GM23338 (cell line): Measurements from ENCODE around the gene FBLN1.

Experiments used
- CREB1 ChIP-seq: fragments of 250-450 bp; sonication (Bioruptor Pico); IDR thresholded peaks from 2 replicates; pipeline ENCODE4 v1.5.0; 2020; ENCODE audit warnings: low read depth, mild to moderate bottlenecking, moderate library complexity
- EZH2 ChIP-seq: fragments of 200-600 bp; sonication (generic); IDR thresholded peaks from one replicate; pipeline ENCODE4 v1.8.0; 2017; ENCODE audit warnings: antibody characterized with exemption, mild to moderate bottlenecking, low read depth; ENCODE audit not compliant: unreplicated experiment
- EZH2phosphoT487 ChIP-seq: fragments of 200-600 bp; sonication (generic); IDR thresholded peaks from one replicate; pipeline ENCODE4 v1.8.1; 2018; ENCODE audit warnings: antibody characterized with exemption; ENCODE audit not compliant: unreplicated experiment
- JUNB ChIP-seq: IDR thresholded peaks from one replicate; pipeline ENCODE4 v1.6.1; 2016; ENCODE audit warnings: antibody characterized with exemption; ENCODE audit not compliant: unreplicated experiment
- NANOG ChIP-seq: IDR thresholded peaks from 2 replicates; pipeline ENCODE4 v1.6.1; 2016; ENCODE audit warnings: antibody characterized with exemption, borderline replicate concordance
- POLR2AphosphoS5 ChIP-seq: IDR thresholded peaks from 2 replicates; pipeline ENCODE4 v1.6.1; 2016; ENCODE audit warnings: antibody characterized with exemption, low read depth
- STAT1 ChIP-seq: IDR thresholded peaks from one replicate; pipeline ENCODE4 v1.6.1; 2016; ENCODE audit warnings: antibody characterized with exemption; ENCODE audit not compliant: unreplicated experiment
- ZNF114 ChIP-seq: fragments of 250-450 bp; sonication (Bioruptor Pico); IDR thresholded peaks from 2 replicates; pipeline ENCODE4 v1.5.0; 2020; ENCODE audit warnings: mild to moderate bottlenecking, moderate library complexity
- ZNF331 ChIP-seq: fragments of 250-450 bp; sonication (Bioruptor Pico); IDR thresholded peaks from 2 replicates; pipeline ENCODE4 v1.5.0; 2020; ENCODE audit warnings: low read depth, mild to moderate bottlenecking, moderate library complexity
- TF ChIP-seq, protein P1 (sequence below), 2 experiments: fragments of 200-600 bp in 1 of 2; sonication (generic) in 1 of 2; conservative IDR thresholded peaks; 2 replicates each; pipeline versions ENCODE4 v1.5.1 to v1.6.1; 2016 to 2017; ENCODE audit warnings: antibody characterized with exemption in 2 of 2, low read depth in 2 of 2, mild to moderate bottlenecking in 2 of 2, moderate library complexity in 1 of 2
- TF ChIP-seq, protein P2 (sequence below): IDR thresholded peaks from one replicate; pipeline ENCODE4 v1.6.1; 2018; ENCODE audit warnings: antibody characterized with exemption; ENCODE audit not compliant: unreplicated experiment
- TF ChIP-seq, protein P3 (sequence below): IDR thresholded peaks from 2 replicates; pipeline ENCODE4 v1.6.1; 2016; ENCODE audit warnings: antibody characterized with exemption
- TF ChIP-seq, protein P4 (sequence below): fragments of 250-450 bp; sonication (Bioruptor Pico); IDR thresholded peaks from 2 replicates; pipeline ENCODE4 v1.5.0; 2020; ENCODE audit warnings: mild to moderate bottlenecking, moderate library complexity

DNA sequence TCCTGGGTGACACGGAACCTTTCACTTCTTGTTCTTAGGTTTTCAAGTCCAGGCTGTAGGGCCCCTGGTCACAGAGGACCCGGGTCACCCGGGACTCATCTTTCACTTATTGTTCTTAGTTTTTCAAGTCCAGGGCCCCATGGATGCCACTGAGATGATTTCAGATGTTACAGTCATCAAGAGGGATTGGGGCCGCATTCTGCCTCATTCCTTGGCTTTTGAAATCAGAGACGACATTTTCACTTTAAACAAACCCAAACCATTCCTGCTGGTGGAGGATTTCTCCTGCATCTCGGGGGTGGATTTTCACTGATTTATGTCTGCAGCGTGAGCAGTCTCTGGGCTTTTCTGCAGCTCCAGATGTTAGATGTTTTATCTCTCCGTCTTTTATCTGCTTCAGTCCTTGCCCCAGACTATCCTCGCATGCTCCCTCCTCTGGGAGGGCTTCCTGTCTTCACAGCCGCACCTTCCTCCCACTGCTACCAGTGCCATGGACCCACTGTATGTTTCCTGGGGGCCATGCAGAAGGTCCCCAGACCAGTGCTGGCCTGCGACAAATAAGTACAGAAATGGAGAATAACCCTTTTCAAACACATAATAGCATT lies 27.4 kb downstream of the FBLN1 start:
- no peak for TF ChIP-seq POLR2AphosphoS5
- TF ChIP-seq, protein P1, sequence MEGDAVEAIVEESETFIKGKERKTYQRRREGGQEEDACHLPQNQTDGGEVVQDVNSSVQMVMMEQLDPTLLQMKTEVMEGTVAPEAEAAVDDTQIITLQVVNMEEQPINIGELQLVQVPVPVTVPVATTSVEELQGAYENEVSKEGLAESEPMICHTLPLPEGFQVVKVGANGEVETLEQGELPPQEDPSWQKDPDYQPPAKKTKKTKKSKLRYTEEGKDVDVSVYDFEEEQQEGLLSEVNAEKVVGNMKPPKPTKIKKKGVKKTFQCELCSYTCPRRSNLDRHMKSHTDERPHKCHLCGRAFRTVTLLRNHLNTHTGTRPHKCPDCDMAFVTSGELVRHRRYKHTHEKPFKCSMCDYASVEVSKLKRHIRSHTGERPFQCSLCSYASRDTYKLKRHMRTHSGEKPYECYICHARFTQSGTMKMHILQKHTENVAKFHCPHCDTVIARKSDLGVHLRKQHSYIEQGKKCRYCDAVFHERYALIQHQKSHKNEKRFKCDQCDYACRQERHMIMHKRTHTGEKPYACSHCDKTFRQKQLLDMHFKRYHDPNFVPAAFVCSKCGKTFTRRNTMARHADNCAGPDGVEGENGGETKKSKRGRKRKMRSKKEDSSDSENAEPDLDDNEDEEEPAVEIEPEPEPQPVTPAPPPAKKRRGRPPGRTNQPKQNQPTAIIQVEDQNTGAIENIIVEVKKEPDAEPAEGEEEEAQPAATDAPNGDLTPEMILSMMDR (conservative IDR thresholded peaks at IDR 0.05; ENCODE audit: low read depth in 2 of 2), result no peak
- no peak for TF ChIP-seq EZH2phosphoT487
- TF ChIP-seq, protein P2, sequence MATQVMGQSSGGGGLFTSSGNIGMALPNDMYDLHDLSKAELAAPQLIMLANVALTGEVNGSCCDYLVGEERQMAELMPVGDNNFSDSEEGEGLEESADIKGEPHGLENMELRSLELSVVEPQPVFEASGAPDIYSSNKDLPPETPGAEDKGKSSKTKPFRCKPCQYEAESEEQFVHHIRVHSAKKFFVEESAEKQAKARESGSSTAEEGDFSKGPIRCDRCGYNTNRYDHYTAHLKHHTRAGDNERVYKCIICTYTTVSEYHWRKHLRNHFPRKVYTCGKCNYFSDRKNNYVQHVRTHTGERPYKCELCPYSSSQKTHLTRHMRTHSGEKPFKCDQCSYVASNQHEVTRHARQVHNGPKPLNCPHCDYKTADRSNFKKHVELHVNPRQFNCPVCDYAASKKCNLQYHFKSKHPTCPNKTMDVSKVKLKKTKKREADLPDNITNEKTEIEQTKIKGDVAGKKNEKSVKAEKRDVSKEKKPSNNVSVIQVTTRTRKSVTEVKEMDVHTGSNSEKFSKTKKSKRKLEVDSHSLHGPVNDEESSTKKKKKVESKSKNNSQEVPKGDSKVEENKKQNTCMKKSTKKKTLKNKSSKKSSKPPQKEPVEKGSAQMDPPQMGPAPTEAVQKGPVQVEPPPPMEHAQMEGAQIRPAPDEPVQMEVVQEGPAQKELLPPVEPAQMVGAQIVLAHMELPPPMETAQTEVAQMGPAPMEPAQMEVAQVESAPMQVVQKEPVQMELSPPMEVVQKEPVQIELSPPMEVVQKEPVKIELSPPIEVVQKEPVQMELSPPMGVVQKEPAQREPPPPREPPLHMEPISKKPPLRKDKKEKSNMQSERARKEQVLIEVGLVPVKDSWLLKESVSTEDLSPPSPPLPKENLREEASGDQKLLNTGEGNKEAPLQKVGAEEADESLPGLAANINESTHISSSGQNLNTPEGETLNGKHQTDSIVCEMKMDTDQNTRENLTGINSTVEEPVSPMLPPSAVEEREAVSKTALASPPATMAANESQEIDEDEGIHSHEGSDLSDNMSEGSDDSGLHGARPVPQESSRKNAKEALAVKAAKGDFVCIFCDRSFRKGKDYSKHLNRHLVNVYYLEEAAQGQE, result no peak
- no peak for TF ChIP-seq EZH2
- no peak for TF ChIP-seq JUNB
- TF ChIP-seq, protein P3, sequence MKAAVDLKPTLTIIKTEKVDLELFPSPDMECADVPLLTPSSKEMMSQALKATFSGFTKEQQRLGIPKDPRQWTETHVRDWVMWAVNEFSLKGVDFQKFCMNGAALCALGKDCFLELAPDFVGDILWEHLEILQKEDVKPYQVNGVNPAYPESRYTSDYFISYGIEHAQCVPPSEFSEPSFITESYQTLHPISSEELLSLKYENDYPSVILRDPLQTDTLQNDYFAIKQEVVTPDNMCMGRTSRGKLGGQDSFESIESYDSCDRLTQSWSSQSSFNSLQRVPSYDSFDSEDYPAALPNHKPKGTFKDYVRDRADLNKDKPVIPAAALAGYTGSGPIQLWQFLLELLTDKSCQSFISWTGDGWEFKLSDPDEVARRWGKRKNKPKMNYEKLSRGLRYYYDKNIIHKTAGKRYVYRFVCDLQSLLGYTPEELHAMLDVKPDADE, result no peak
- no peak for TF ChIP-seq CREB1
- TF ChIP-seq ZNF331 (CRISPR knock-in tag), result no peak
- no peak for TF ChIP-seq ZNF114 (CRISPR knock-in tag)
- no peak for TF ChIP-seq NANOG
- TF ChIP-seq STAT1, result no peak
- TF ChIP-seq, protein P4, sequence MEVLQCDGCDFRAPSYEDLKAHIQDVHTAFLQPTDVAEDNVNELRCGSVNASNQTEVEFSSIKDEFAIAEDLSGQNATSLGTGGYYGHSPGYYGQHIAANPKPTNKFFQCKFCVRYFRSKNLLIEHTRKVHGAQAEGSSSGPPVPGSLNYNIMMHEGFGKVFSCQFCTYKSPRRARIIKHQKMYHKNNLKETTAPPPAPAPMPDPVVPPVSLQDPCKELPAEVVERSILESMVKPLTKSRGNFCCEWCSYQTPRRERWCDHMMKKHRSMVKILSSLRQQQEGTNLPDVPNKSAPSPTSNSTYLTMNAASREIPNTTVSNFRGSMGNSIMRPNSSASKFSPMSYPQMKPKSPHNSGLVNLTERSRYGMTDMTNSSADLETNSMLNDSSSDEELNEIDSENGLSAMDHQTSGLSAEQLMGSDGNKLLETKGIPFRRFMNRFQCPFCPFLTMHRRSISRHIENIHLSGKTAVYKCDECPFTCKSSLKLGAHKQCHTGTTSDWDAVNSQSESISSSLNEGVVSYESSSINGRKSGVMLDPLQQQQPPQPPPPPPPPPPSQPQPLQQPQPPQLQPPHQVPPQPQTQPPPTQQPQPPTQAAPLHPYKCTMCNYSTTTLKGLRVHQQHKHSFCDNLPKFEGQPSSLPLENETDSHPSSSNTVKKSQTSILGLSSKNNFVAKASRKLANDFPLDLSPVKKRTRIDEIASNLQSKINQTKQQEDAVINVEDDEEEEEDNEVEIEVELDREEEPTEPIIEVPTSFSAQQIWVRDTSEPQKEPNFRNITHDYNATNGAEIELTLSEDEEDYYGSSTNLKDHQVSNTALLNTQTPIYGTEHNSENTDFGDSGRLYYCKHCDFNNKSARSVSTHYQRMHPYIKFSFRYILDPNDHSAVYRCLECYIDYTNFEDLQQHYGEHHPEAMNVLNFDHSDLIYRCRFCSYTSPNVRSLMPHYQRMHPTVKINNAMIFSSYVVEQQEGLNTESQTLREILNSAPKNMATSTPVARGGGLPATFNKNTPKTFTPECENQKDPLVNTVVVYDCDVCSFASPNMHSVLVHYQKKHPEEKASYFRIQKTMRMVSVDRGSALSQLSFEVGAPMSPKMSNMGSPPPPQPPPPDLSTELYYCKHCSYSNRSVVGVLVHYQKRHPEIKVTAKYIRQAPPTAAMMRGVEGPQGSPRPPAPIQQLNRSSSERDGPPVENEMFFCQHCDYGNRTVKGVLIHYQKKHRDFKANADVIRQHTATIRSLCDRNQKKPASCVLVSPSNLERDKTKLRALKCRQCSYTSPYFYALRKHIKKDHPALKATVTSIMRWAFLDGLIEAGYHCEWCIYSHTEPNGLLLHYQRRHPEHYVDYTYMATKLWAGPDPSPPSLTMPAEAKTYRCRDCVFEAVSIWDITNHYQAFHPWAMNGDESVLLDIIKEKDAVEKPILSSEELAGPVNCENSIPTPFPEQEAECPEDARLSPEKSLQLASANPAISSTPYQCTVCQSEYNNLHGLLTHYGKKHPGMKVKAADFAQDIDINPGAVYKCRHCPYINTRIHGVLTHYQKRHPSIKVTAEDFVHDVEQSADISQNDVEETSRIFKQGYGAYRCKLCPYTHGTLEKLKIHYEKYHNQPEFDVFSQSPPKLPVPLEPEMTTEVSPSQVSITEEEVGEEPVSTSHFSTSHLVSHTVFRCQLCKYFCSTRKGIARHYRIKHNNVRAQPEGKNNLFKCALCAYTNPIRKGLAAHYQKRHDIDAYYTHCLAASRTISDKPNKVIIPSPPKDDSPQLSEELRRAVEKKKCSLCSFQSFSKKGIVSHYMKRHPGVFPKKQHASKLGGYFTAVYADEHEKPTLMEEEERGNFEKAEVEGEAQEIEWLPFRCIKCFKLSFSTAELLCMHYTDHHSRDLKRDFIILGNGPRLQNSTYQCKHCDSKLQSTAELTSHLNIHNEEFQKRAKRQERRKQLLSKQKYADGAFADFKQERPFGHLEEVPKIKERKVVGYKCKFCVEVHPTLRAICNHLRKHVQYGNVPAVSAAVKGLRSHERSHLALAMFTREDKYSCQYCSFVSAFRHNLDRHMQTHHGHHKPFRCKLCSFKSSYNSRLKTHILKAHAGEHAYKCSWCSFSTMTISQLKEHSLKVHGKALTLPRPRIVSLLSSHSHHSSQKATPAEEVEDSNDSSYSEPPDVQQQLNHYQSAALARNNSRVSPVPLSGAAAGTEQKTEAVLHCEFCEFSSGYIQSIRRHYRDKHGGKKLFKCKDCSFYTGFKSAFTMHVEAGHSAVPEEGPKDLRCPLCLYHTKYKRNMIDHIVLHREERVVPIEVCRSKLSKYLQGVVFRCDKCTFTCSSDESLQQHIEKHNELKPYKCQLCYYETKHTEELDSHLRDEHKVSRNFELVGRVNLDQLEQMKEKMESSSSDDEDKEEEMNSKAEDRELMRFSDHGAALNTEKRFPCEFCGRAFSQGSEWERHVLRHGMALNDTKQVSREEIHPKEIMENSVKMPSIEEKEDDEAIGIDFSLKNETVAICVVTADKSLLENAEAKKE (CRISPR knock-in tag), result no peak
